OCI-LY3 (cell line): ENCODE measurements around the gene SLC16A8.
"Not testable (repeated sequence)": the region's sequence is repeated elsewhere in the genome, so short reads cannot be mapped to it uniquely, and the experiment has no call there.

Experiments
- H2AFZ ChIP-seq: fragments of 200-600, 300-600 bp; shearing (Covaris generic); 2 replicates; pipeline ENCODE4 v1.6.0; 2014; ENCODE audit warnings: antibody characterized with exemption, low read depth, low read length
- H3K27ac ChIP-seq: fragments of 200-600, 300-600 bp; sonication (generic); 2 replicates; pipeline ENCODE4 v1.5.1; 2014; ENCODE audit warnings: mild to moderate bottlenecking, low read length, moderate library complexity, mixed read lengths
- H3K27me3 ChIP-seq: fragments of 200-600, 300-600 bp; sonication (generic); 2 replicates; pipeline ENCODE4 v1.6.1; 2014; ENCODE audit warnings: low read depth, low read length, mixed read lengths
- H3K36me3 ChIP-seq: fragments of 200-600, 300-600 bp; sonication (generic); replicated peaks from 2 replicates; pipeline ENCODE3; 2014; ENCODE audit warnings: low read depth, low read length, mixed read lengths
- H3K4me1 ChIP-seq: fragments of 300-600, 200-600 bp; sonication (generic); 2 replicates; pipeline ENCODE4 v1.6.1; 2014; ENCODE audit warnings: low read length, mixed read lengths
- H3K4me2 ChIP-seq: fragments of 200-600, 300-600 bp; sonication (generic); 2 replicates; pipeline ENCODE4 v1.6.1; 2014; ENCODE audit warnings: low read length, mixed read lengths
- H3K4me3 ChIP-seq: fragments of 300-600, 200-600 bp; sonication (generic); 2 replicates; pipeline ENCODE4 v1.5.1; 2014; ENCODE audit warnings: antibody characterized with exemption, mild to moderate bottlenecking, low read length, moderate library complexity
- H3K79me2 ChIP-seq: fragments of 300-600, 200-600 bp; shearing (Covaris generic); 2 replicates; pipeline ENCODE4 v1.6.1; 2014; ENCODE audit warnings: mild to moderate bottlenecking, low read length, mixed read lengths
- H3K9ac ChIP-seq: fragments of 300-600, 200-600 bp; shearing (Covaris generic); 2 replicates; pipeline ENCODE4 v1.6.0; 2014; ENCODE audit warnings: mild to moderate bottlenecking, low read length, moderate library complexity
- H3K9me3 ChIP-seq: fragments of 200-600, 300-600 bp; shearing (Covaris generic); 2 replicates; pipeline ENCODE4 v1.6.1; 2014; ENCODE audit warnings: low read length, mixed read lengths; ENCODE audit not compliant: insufficient read depth
- H4K20me1 ChIP-seq: fragments of 200-600, 300-600 bp; sonication (generic); 2 replicates; pipeline ENCODE4 v1.6.1; 2016; ENCODE audit warnings: low read length, mixed read lengths; ENCODE audit not compliant: insufficient read depth
- EZH2phosphoT487 ChIP-seq: fragments of 200-600 bp; shearing (Covaris generic); IDR thresholded peaks from 2 replicates; pipeline ENCODE4 v1.6.1; 2018; ENCODE audit warnings: antibody characterized with exemption, mixed run types, low read depth
- TF ChIP-seq, protein P1 (sequence below): fragments of 200-600, 300-600 bp; sonication (generic); IDR thresholded peaks from 2 replicates; pipeline ENCODE4 v1.5.1; 2014; ENCODE audit warnings: antibody characterized with exemption, low read length, low read depth

SLC16A8 gene

DNA sequence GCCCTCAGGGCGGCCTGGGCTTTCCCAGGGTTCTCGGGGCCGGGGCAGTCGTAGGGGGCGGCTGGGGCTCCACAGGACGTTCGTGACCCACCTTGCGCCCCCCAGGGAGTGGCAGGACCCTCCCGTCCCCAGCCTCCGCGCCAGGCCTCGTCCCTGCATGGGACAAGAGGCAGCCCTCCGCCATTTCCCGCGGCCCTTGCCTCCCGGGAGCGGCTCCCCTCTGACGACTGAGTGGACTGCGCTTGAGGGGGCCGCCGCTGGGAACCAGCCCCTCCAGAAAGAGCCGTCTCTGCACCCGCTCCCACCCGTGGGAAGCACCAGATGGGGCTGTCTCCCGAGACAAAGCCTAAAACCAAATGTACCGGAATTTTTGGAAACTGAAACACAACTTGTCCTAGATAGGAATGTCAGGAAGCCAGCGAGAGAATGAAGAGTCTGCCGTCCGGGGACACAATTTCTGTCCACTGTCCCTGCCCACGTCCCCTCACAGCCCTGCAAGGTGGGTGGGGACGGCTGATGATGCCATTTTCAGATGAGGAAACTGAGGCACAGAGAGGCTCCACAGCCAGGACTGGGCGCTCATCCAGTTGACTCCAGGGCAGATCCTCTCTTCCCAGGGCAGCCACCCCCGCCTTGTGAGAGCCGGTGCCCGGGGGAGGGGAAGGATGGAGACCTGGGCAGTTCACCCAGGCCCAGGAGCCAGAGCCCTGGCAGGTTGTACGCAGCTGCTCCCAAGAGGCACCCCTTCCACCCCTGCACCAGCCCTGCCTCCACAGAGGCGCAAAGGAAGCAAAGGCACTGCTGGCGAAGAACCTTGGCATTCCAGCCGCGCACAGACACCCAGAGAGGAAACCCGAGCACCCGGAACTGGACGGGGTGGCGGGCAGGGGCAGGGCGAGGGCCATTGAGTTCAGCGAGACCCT is 44.8 kb downstream of the SLC16A8 start:
- Histone ChIP-seq H3K27ac (no peak overlapping the region), H3K9ac (no peak overlapping the region), H2AFZ (no peak overlapping the region), H3K36me3 (no peaks in the 10 kb centered on the region), H4K20me1 (no peaks in the 10 kb centered on the region), H3K9me3 (no peaks in the 10 kb centered on the region), H3K4me3 (no peak overlapping the region), H3K27me3 (no peaks in the 10 kb centered on the region), H3K79me2 (no peaks in the 10 kb centered on the region), H3K4me2 (no peak overlapping the region), H3K4me1 (peaks cover 19% of the 10 kb centered on the region)
- TF ChIP-seq, protein P1, sequence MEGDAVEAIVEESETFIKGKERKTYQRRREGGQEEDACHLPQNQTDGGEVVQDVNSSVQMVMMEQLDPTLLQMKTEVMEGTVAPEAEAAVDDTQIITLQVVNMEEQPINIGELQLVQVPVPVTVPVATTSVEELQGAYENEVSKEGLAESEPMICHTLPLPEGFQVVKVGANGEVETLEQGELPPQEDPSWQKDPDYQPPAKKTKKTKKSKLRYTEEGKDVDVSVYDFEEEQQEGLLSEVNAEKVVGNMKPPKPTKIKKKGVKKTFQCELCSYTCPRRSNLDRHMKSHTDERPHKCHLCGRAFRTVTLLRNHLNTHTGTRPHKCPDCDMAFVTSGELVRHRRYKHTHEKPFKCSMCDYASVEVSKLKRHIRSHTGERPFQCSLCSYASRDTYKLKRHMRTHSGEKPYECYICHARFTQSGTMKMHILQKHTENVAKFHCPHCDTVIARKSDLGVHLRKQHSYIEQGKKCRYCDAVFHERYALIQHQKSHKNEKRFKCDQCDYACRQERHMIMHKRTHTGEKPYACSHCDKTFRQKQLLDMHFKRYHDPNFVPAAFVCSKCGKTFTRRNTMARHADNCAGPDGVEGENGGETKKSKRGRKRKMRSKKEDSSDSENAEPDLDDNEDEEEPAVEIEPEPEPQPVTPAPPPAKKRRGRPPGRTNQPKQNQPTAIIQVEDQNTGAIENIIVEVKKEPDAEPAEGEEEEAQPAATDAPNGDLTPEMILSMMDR: no peak
- TF ChIP-seq EZH2phosphoT487: no peak

DNA sequence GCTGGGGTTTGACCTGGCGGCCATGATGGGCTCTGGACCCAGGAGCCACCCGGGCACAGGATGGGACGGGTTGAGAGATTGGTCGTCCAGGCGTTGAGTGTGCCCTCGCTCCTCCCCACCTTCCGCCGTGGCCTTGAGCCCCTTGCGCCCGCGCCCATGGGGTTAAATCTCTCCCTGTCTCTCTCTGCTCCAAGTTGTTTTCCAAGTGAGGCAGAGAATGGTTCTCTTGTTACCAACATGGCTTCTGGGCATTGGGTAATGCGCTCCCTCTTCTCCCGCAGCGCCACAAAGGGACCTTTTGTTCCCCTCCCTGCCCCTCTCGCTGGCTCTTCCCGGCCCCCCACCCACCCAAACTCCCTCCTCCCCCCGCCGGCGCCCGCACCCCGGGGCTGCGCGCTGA is 45.6 kb downstream of the SLC16A8 start:
- H3K27ac ChIP-seq: no peak overlapping the region
- H3K79me2 ChIP-seq: no peaks in the 10 kb centered on the region
- H3K9me3 ChIP-seq: no peaks in the 10 kb centered on the region
- no peaks in the 10 kb centered on the region for H3K36me3 ChIP-seq
- H3K4me2 ChIP-seq: no peak overlapping the region
- H3K4me3 ChIP-seq: no peak overlapping the region
- no peak for TF ChIP-seq EZH2phosphoT487
- TF ChIP-seq, protein P1: no peak
- H2AFZ ChIP-seq: no peak overlapping the region
- H3K4me1 ChIP-seq: peaks cover 22% of the 10 kb centered on the region
- H4K20me1 ChIP-seq: no peaks in the 10 kb centered on the region
- no peaks in the 10 kb centered on the region for H3K27me3 ChIP-seq
- no peak overlapping the region for H3K9ac ChIP-seq

DNA sequence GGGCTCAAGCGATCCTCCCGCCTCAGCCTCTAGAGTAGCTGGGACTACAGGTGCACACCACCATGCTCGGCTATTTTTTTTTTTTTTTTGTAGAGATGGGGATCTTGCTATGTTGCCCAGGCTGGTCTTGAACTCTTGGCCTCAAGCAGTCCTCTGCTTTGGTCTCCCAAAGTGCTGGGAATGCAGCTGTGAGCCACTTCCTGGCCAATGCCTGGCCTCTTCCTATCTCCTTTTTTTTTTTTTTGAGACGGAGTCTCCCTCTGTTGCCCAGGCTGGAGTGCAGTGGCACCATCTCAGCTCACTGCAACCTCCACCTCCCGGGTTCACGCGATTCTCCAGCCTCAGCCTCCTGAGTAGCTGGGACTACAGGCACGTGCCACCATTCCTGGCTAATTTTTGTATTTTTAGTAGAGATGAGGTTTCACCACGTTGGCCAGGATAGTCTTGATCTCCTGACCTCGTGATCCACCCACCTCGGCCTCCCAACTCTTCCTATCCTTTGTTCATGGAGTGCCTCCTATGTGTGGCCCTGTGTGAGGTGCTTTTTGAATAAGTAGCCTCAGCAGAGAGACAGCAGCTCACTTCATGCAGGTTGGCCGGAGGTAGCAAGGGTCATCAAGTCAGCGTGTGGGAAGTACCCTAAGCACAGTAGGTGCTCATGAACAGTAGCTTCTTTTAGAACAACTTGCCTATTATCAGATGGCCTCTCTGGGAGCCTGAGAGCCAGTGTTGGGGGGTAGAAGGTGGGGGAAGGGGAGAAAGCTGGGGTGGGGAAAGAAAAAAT is 46.4 kb downstream of the SLC16A8 start:
- not testable (repeated sequence) for H3K27me3 ChIP-seq, H3K36me3 ChIP-seq, H3K79me2 ChIP-seq, H3K4me2 ChIP-seq, H3K4me3 ChIP-seq, H3K9me3 ChIP-seq, H2AFZ ChIP-seq, H3K9ac ChIP-seq, H3K27ac ChIP-seq, H4K20me1 ChIP-seq
- peaks cover 20% of the 10 kb centered on the region for H3K4me1 ChIP-seq

- Histone ChIP-seq H3K4me2 (no peak overlapping the region), H3K4me3 (no peak overlapping the region), H3K79me2 (no peaks in the 10 kb centered on the region), H3K9ac (no peak overlapping the region), H3K27ac (no peak overlapping the region), H3K4me1 (peaks cover 20% of the 10 kb centered on the region), H3K27me3 (no peaks in the 10 kb centered on the region), H3K36me3 (no peaks in the 10 kb centered on the region), H2AFZ (no peak overlapping the region), H3K9me3 (no peaks in the 10 kb centered on the region), H4K20me1 (no peaks in the 10 kb centered on the region)
- TF ChIP-seq EZH2phosphoT487: no peak
- TF ChIP-seq, protein P1: no peak
Measured at GRCh38 chr22:38036392-38037062, 47.5 kb downstream of the SLC16A8 start.
